Spleen (tissue), 7 donors: ENCODE data around the gene SLC25A13.

Experiments used
- POLR2A ChIP-seq, 3 donors: fragments of 450-650 bp; IDR thresholded peaks; one replicate each; pipeline ENCODE4 v1.5.1; 2017; ENCODE audit warnings: antibody characterized with exemption in 3 of 3, mild to moderate bottlenecking in 1 of 3
- POLR2AphosphoS5 ChIP-seq, 3 donors: sonication (generic); formaldehyde crosslinking; IDR thresholded peaks; one replicate each; pipeline ENCODE4 v1.5.1; 2017; ENCODE audit warnings: antibody characterized with exemption in 3 of 3
- TF ChIP-seq, protein P1 (sequence below), 11 experiments: fragments of 200-600 bp in 7 of 11; fragments of 450-650 bp in 4 of 11; sonication (generic) in 4 of 11; IDR thresholded peaks in 8 of 11; conservative IDR thresholded peaks in 3 of 11; 1 replicate in 7 of 11; 2 replicates in 4 of 11; pipeline versions ENCODE4 v1.4.0 to v1.8.0; 2016 to 2021; ENCODE audit warnings: antibody characterized with exemption in 11 of 11, inconsistent platforms in 4 of 11, mild to moderate bottlenecking in 1 of 11
- donor health status: DM: no; HTN: no; CAD: no; lungs with moderate emphysema.
- donor health status: DM: no; HTN: no; CAD: no.
- donor health status: DM: no; HTN: no; CAD: no.

DNA sequence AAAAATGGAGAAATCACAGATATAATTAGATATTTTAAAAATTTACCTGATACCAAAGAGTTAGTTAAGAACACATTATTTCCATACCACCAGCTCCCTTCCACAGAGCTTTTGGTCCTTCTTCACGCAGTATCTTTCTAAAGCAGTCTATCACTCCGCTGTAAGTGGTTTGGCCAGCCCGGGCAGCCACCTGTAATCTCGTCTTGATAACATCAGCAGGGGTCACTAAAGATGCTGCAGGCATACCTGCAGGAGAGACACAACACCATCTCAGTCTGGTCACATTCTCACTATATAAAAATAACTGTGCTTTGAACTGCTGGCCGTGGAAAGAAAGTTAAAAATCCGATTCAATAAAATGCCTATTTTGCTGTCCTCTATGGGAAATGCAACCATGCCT is 200.1 kb downstream of the SLC25A13 start:
- TF ChIP-seq, protein P1, sequence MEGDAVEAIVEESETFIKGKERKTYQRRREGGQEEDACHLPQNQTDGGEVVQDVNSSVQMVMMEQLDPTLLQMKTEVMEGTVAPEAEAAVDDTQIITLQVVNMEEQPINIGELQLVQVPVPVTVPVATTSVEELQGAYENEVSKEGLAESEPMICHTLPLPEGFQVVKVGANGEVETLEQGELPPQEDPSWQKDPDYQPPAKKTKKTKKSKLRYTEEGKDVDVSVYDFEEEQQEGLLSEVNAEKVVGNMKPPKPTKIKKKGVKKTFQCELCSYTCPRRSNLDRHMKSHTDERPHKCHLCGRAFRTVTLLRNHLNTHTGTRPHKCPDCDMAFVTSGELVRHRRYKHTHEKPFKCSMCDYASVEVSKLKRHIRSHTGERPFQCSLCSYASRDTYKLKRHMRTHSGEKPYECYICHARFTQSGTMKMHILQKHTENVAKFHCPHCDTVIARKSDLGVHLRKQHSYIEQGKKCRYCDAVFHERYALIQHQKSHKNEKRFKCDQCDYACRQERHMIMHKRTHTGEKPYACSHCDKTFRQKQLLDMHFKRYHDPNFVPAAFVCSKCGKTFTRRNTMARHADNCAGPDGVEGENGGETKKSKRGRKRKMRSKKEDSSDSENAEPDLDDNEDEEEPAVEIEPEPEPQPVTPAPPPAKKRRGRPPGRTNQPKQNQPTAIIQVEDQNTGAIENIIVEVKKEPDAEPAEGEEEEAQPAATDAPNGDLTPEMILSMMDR (IDR thresholded peaks at IDR 0.05 in 8 of 11, conservative IDR thresholded peaks at IDR 0.05 in 3 of 11), result no peak
- no peak for TF ChIP-seq POLR2AphosphoS5 (IDR thresholded peaks at IDR 0.05)
- TF ChIP-seq POLR2A (IDR thresholded peaks at IDR 0.05), result no peak
